H9 (cell line): Measurements from ENCODE around the gene ABCG1. TPM values are rescaled to one million over a fixed set of nuclear protein-coding genes. Genes with fewer than 3 reads are reported as not detected.

Experiments
- DNase-seq: peaks from one replicate; pipeline ENCODE4 v3.0.0-alpha.2; 2017
- H2AFZ ChIP-seq: one replicate; pipeline ENCODE4 v1.6.1; 2013; ENCODE audit warnings: mild to moderate bottlenecking, low read length, control low read depth, moderate library complexity
- H2AK5ac ChIP-seq: 2 replicates; pipeline ENCODE4 v1.6.1; 2013; ENCODE audit warnings: low read length, control low read depth, mixed read lengths; ENCODE audit not compliant: insufficient read length
- H2BK120ac ChIP-seq: one replicate; pipeline ENCODE4 v1.6.1; 2013; ENCODE audit warnings: low read depth, mild to moderate bottlenecking, low read length, control low read depth, inconsistent platforms; ENCODE audit not compliant: poor library complexity, severe bottlenecking
- H2BK12ac ChIP-seq: 2 replicates; pipeline ENCODE4 v1.6.1; 2013; ENCODE audit warnings: low read length, control low read depth, mixed read lengths, low read depth; ENCODE audit not compliant: insufficient read length
- H2BK15ac ChIP-seq: 2 replicates; pipeline ENCODE4 v1.6.1; 2013; ENCODE audit warnings: low read depth, low read length, control low read depth
- H2BK20ac ChIP-seq: one replicate; pipeline ENCODE4 v1.6.1; 2013; ENCODE audit warnings: low read depth, mild to moderate bottlenecking, low read length, control low read depth, inconsistent platforms; ENCODE audit not compliant: poor library complexity, severe bottlenecking
- H2BK5ac ChIP-seq: 2 replicates; pipeline ENCODE4 v1.6.1; 2013; ENCODE audit warnings: low read length, control low read depth, mixed read lengths; ENCODE audit not compliant: insufficient read length
- H3K14ac ChIP-seq: 2 replicates; pipeline ENCODE4 v1.6.1; 2013; ENCODE audit warnings: low read length, control low read depth; ENCODE audit not compliant: insufficient read depth
- H3K18ac ChIP-seq: 2 replicates; pipeline ENCODE4 v1.6.1; 2013; ENCODE audit warnings: low read depth, mild to moderate bottlenecking, mixed read lengths, low read length, control low read depth; ENCODE audit not compliant: insufficient read length
- H3K23ac ChIP-seq: 2 replicates; pipeline ENCODE4 v1.6.1; 2013; ENCODE audit warnings: low read length, control low read depth, mixed read lengths, low read depth; ENCODE audit not compliant: insufficient read length
- H3K23me2 ChIP-seq: 2 replicates; pipeline ENCODE4 v1.6.1; 2013; ENCODE audit warnings: low read depth, mild to moderate bottlenecking, mixed read lengths, low read length, control low read depth; ENCODE audit not compliant: insufficient read length, poor library complexity, severe bottlenecking
- H3K27ac ChIP-seq: 2 replicates; pipeline ENCODE4 v1.5.1; 2013; ENCODE audit warnings: low read length, control low read depth, mixed read lengths, low read depth; ENCODE audit not compliant: insufficient read length
- H3K27me3 ChIP-seq: 2 replicates; pipeline ENCODE4 v1.6.1; 2013; ENCODE audit warnings: low read length, control low read depth, inconsistent platforms; ENCODE audit not compliant: insufficient read depth
- H3K4ac ChIP-seq: 2 replicates; pipeline ENCODE4 v1.6.1; 2013; ENCODE audit warnings: low read depth, mild to moderate bottlenecking, control low read depth, inconsistent platforms, low read length, moderate library complexity
- H3K4me1 ChIP-seq: 2 replicates; pipeline ENCODE4 v1.6.1; 2013; ENCODE audit warnings: low read length, control low read depth, inconsistent platforms; ENCODE audit not compliant: insufficient read depth
- H3K4me2 ChIP-seq: 2 replicates; pipeline ENCODE4 v1.6.1; 2013; ENCODE audit warnings: low read length, control low read depth, mixed read lengths; ENCODE audit not compliant: insufficient read length, insufficient read depth
- H3K56ac ChIP-seq: 2 replicates; pipeline ENCODE4 v1.6.1; 2013; ENCODE audit warnings: low read depth, mild to moderate bottlenecking, mixed read lengths, low read length, control low read depth; ENCODE audit not compliant: insufficient read length
- H3K79me1 ChIP-seq: 2 replicates; pipeline ENCODE4 v1.6.1; 2013; ENCODE audit warnings: low read depth, mild to moderate bottlenecking, moderate library complexity, low read length, control low read depth, inconsistent platforms; ENCODE audit not compliant: insufficient read depth, poor library complexity, severe bottlenecking
- H3K79me2 ChIP-seq: 2 replicates; pipeline ENCODE4 v1.6.1; 2013; ENCODE audit warnings: low read length, control low read depth, inconsistent platforms; ENCODE audit not compliant: insufficient read depth
- H3K9ac ChIP-seq: 2 replicates; pipeline ENCODE4 v1.6.1; 2013; ENCODE audit warnings: low read length, control low read depth, mixed read lengths; ENCODE audit not compliant: insufficient read length; ENCODE audit errors: extremely low read depth
- H3K9me3 ChIP-seq: one replicate; pipeline ENCODE4 v1.6.1; 2013; ENCODE audit warnings: low read depth, low read length, inconsistent platforms; ENCODE audit not compliant: control insufficient read depth
- H3T11ph ChIP-seq: one replicate; pipeline ENCODE4 v1.6.1; 2013; ENCODE audit warnings: mild to moderate bottlenecking, low read length, control low read depth, inconsistent platforms
- H4K20me1 ChIP-seq: one replicate; pipeline ENCODE4 v1.6.1; 2013; ENCODE audit not compliant: control insufficient read depth, insufficient read length, insufficient read depth
- H4K5ac ChIP-seq: 2 replicates; pipeline ENCODE4 v1.6.1; 2013; ENCODE audit warnings: low read depth, mild to moderate bottlenecking, mixed read lengths, low read length, control low read depth; ENCODE audit not compliant: insufficient read length
- H4K8ac ChIP-seq: replicated peaks from 2 replicates; pipeline ENCODE4 v1.6.1; 2013; ENCODE audit warnings: low read length, control low read depth, mixed read lengths, low read depth; ENCODE audit not compliant: insufficient read length
- H4K91ac ChIP-seq: 2 replicates; pipeline ENCODE4 v1.6.1; 2013; ENCODE audit warnings: low read depth, mild to moderate bottlenecking, moderate library complexity, mixed read lengths, low read length, control low read depth; ENCODE audit not compliant: insufficient read length
- H3K27ac Mint-ChIP-seq, 3 experiments: 2 replicates in 2 of 3; 3 replicates in 1 of 3; pipeline ENCODE4 v1.8.0; 2020 to 2021; ENCODE audit warnings: mixed read lengths in 3 of 3, mild to moderate bottlenecking in 1 of 3, moderate library complexity in 1 of 3
- H3K27me3 Mint-ChIP-seq: 2 replicates; pipeline ENCODE4 v1.8.0; 2021; ENCODE audit warnings: low read depth, mild to moderate bottlenecking, moderate library complexity, mixed read lengths
- H3K36me3 Mint-ChIP-seq, 3 experiments: 2 replicates in 2 of 3; 3 replicates in 1 of 3; pipeline ENCODE4 v1.8.0; 2020 to 2021; ENCODE audit warnings: low read depth in 3 of 3, mixed read lengths in 3 of 3; ENCODE audit not compliant: insufficient read depth in 1 of 3
- H3K4me1 Mint-ChIP-seq, 2 experiments: 2 replicates each; pipeline ENCODE4 v1.8.0; 2020; ENCODE audit warnings: mixed read lengths in 2 of 2
- H3K4me3 Mint-ChIP-seq, 2 experiments: 2 replicates in 1 of 2; 3 replicates in 1 of 2; pipeline ENCODE4 v1.8.0; 2020 to 2021; ENCODE audit warnings: mild to moderate bottlenecking in 2 of 2, mixed read lengths in 2 of 2, moderate library complexity in 1 of 2
- H3K9me3 Mint-ChIP-seq, 2 experiments: 2 replicates in 1 of 2; 3 replicates in 1 of 2; pipeline ENCODE4 v1.8.0; 2020; ENCODE audit warnings: mild to moderate bottlenecking in 2 of 2, mixed read lengths in 2 of 2, moderate library complexity in 1 of 2
- CTCF ChIP-seq: fragments of 200-600 bp; sonication (generic); conservative IDR thresholded peaks from 3 replicates; pipeline ENCODE4 v1.8.0; 2021; ENCODE audit warnings: antibody characterized with exemption, mild to moderate bottlenecking
- WGBS: extraction: QIAGEN DNeasy Blood & Tissue Kit; methylation state at CpG from one replicate; pipeline ENCODE4 v1.1.7; 2013; ENCODE audit warnings: missing lambda C conversion rate, low lambda C conversion rate, mixed read lengths; ENCODE audit not compliant: insufficient read length; ENCODE audit errors: extremely low coverage; 5-methylcytosine and 5-hydroxymethylcytosine counted together
- total RNA-seq: library from RNA; stranded (reverse); gene quantifications from 2 replicates; pipeline ENCODE4 v1.2.1, GENCODE V29; 2021

ABCG1 gene
- total RNA-seq, 1 experiment from 2014 or later: 0.83 TPM

GRCh38 chr21:42193131-42193671 lies 25.7 kb upstream of the ABCG1 start:
- H3K9me3 Mint-ChIP-seq: peaks cover 0 to 1% of the 10 kb centered on the region in 2 experiments; a peak in 1 of 5 replicates
- no peak overlapping the region for H3T11ph ChIP-seq

More at GRCh38 chr21:42193131-42193671, 25.7 kb upstream of the ABCG1 start:
- H4K5ac ChIP-seq: no peak overlapping the region
- H2BK20ac ChIP-seq: no peak overlapping the region
- Mint-ChIP-seq H3K36me3 (no peaks in the 10 kb centered on the region), H3K27ac (no peak overlapping the region; a peak in 1 of 7 replicates), H3K27me3 (peaks cover 20% of the 10 kb centered on the region), H3K4me1 (no peaks in the 10 kb centered on the region), H3K4me3 (no peak overlapping the region)
- H3K4me1 ChIP-seq: no peaks in the 10 kb centered on the region
- H3K23ac ChIP-seq: no peak overlapping the region
- H2BK12ac ChIP-seq: no peak overlapping the region
- no peak overlapping the region for H3K56ac ChIP-seq
- no peaks in the 10 kb centered on the region for H3K79me1 ChIP-seq
- no peak overlapping the region for H3K14ac ChIP-seq
- H2BK120ac ChIP-seq: no peak overlapping the region
- no CpG with 5 or more reads among the region's 9 CpGs for WGBS
- no peak overlapping the region for H2AK5ac ChIP-seq
- no peaks in the 10 kb centered on the region for H3K79me2 ChIP-seq
- no peak overlapping the region for H3K18ac ChIP-seq
- no peak overlapping the region for H2AFZ ChIP-seq
- H3K4me2 ChIP-seq: no peak overlapping the region
- H4K8ac ChIP-seq: no peak overlapping the region
- no peaks in the 10 kb centered on the region for H4K20me1 ChIP-seq
- no peak overlapping the region for H2BK5ac ChIP-seq
- no peaks in the 10 kb centered on the region for H3K9me3 ChIP-seq
- no peaks in the 10 kb centered on the region for H3K27me3 ChIP-seq
- H2BK15ac ChIP-seq: no peak overlapping the region
- no peak for DNase-seq
- H3K9ac ChIP-seq: no peak overlapping the region
- TF ChIP-seq CTCF: no peak
- no peak overlapping the region for H4K91ac ChIP-seq
- no peak overlapping the region for H3K27ac ChIP-seq
- no peak overlapping the region for H3K4ac ChIP-seq
- no peaks in the 10 kb centered on the region for H3K23me2 ChIP-seq
